ENCODE data around the gene ELFN1.

DNA sequence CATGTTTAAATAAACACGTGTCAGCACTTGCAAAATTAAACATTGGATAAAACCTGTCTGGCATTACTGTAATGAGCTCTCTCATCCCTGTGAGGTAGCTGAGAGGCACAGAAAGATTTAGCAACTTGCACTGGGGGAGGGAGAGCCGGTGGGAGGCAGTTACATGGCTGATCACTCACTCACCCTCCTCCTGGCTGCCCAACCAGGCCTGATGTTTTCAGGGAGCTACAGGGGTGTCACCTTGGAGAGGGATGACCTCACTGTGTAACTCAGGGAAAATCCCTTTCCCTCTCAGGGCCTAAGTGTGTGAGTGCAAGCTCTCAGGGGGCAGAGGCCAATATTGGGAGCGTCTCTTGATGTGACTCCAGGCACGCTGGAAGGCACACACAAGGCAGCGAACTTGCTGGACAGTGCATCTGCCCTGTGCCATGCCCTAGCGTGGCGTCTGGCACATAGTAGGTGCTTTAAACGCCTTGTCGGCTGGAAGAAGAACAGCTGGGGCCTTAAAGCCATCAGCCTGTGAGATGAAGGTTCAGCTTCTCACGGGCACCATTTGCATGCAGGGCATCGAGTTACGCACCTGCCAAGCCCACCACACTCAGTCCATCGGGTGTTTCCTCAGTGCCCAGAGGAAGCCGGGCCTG lies 51.1 kb downstream of the ELFN1 start:
- TF ChIP-seq, protein P1, sequence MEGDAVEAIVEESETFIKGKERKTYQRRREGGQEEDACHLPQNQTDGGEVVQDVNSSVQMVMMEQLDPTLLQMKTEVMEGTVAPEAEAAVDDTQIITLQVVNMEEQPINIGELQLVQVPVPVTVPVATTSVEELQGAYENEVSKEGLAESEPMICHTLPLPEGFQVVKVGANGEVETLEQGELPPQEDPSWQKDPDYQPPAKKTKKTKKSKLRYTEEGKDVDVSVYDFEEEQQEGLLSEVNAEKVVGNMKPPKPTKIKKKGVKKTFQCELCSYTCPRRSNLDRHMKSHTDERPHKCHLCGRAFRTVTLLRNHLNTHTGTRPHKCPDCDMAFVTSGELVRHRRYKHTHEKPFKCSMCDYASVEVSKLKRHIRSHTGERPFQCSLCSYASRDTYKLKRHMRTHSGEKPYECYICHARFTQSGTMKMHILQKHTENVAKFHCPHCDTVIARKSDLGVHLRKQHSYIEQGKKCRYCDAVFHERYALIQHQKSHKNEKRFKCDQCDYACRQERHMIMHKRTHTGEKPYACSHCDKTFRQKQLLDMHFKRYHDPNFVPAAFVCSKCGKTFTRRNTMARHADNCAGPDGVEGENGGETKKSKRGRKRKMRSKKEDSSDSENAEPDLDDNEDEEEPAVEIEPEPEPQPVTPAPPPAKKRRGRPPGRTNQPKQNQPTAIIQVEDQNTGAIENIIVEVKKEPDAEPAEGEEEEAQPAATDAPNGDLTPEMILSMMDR (IDR thresholded peaks at IDR 0.05; ENCODE audit: insufficient read depth, low read length, poor library complexity, severe bottlenecking), result no peak
- no peak for TF ChIP-seq EZH2phosphoT487 (conservative IDR thresholded peaks at IDR 0.05; ENCODE audit: low read length)
